H9 (cell line): ENCODE data around the gene DEFB110. TPM values are rescaled to one million over a fixed set of nuclear protein-coding genes. Genes with fewer than 3 reads are reported as not detected.

Source experiments
- DNase-seq: peaks from one replicate; pipeline ENCODE4 v3.0.0-alpha.2; 2017
- H2AFZ ChIP-seq: one replicate; pipeline ENCODE4 v1.6.1; 2013; ENCODE audit warnings: mild to moderate bottlenecking, low read length, control low read depth, moderate library complexity
- H2AK5ac ChIP-seq: 2 replicates; pipeline ENCODE4 v1.6.1; 2013; ENCODE audit warnings: low read length, control low read depth, mixed read lengths; ENCODE audit not compliant: insufficient read length
- H2BK120ac ChIP-seq: one replicate; pipeline ENCODE4 v1.6.1; 2013; ENCODE audit warnings: low read depth, mild to moderate bottlenecking, low read length, control low read depth, inconsistent platforms; ENCODE audit not compliant: poor library complexity, severe bottlenecking
- H2BK12ac ChIP-seq: 2 replicates; pipeline ENCODE4 v1.6.1; 2013; ENCODE audit warnings: low read length, control low read depth, mixed read lengths, low read depth; ENCODE audit not compliant: insufficient read length
- H2BK15ac ChIP-seq: 2 replicates; pipeline ENCODE4 v1.6.1; 2013; ENCODE audit warnings: low read depth, low read length, control low read depth
- H2BK20ac ChIP-seq: one replicate; pipeline ENCODE4 v1.6.1; 2013; ENCODE audit warnings: low read depth, mild to moderate bottlenecking, low read length, control low read depth, inconsistent platforms; ENCODE audit not compliant: poor library complexity, severe bottlenecking
- H2BK5ac ChIP-seq: 2 replicates; pipeline ENCODE4 v1.6.1; 2013; ENCODE audit warnings: low read length, control low read depth, mixed read lengths; ENCODE audit not compliant: insufficient read length
- H3K14ac ChIP-seq: 2 replicates; pipeline ENCODE4 v1.6.1; 2013; ENCODE audit warnings: low read length, control low read depth; ENCODE audit not compliant: insufficient read depth
- H3K18ac ChIP-seq: 2 replicates; pipeline ENCODE4 v1.6.1; 2013; ENCODE audit warnings: low read depth, mild to moderate bottlenecking, mixed read lengths, low read length, control low read depth; ENCODE audit not compliant: insufficient read length
- H3K23ac ChIP-seq: 2 replicates; pipeline ENCODE4 v1.6.1; 2013; ENCODE audit warnings: low read length, control low read depth, mixed read lengths, low read depth; ENCODE audit not compliant: insufficient read length
- H3K23me2 ChIP-seq: 2 replicates; pipeline ENCODE4 v1.6.1; 2013; ENCODE audit warnings: low read depth, mild to moderate bottlenecking, mixed read lengths, low read length, control low read depth; ENCODE audit not compliant: insufficient read length, poor library complexity, severe bottlenecking
- H3K27ac ChIP-seq: 2 replicates; pipeline ENCODE4 v1.5.1; 2013; ENCODE audit warnings: low read length, control low read depth, mixed read lengths, low read depth; ENCODE audit not compliant: insufficient read length
- H3K27me3 ChIP-seq: 2 replicates; pipeline ENCODE4 v1.6.1; 2013; ENCODE audit warnings: low read length, control low read depth, inconsistent platforms; ENCODE audit not compliant: insufficient read depth
- H3K4ac ChIP-seq: 2 replicates; pipeline ENCODE4 v1.6.1; 2013; ENCODE audit warnings: low read depth, mild to moderate bottlenecking, control low read depth, inconsistent platforms, low read length, moderate library complexity
- H3K4me1 ChIP-seq: 2 replicates; pipeline ENCODE4 v1.6.1; 2013; ENCODE audit warnings: low read length, control low read depth, inconsistent platforms; ENCODE audit not compliant: insufficient read depth
- H3K4me2 ChIP-seq: 2 replicates; pipeline ENCODE4 v1.6.1; 2013; ENCODE audit warnings: low read length, control low read depth, mixed read lengths; ENCODE audit not compliant: insufficient read length, insufficient read depth
- H3K56ac ChIP-seq: 2 replicates; pipeline ENCODE4 v1.6.1; 2013; ENCODE audit warnings: low read depth, mild to moderate bottlenecking, mixed read lengths, low read length, control low read depth; ENCODE audit not compliant: insufficient read length
- H3K79me1 ChIP-seq: 2 replicates; pipeline ENCODE4 v1.6.1; 2013; ENCODE audit warnings: low read depth, mild to moderate bottlenecking, moderate library complexity, low read length, control low read depth, inconsistent platforms; ENCODE audit not compliant: insufficient read depth, poor library complexity, severe bottlenecking
- H3K79me2 ChIP-seq: 2 replicates; pipeline ENCODE4 v1.6.1; 2013; ENCODE audit warnings: low read length, control low read depth, inconsistent platforms; ENCODE audit not compliant: insufficient read depth
- H3K9ac ChIP-seq: 2 replicates; pipeline ENCODE4 v1.6.1; 2013; ENCODE audit warnings: low read length, control low read depth, mixed read lengths; ENCODE audit not compliant: insufficient read length; ENCODE audit errors: extremely low read depth
- H3K9me3 ChIP-seq: one replicate; pipeline ENCODE4 v1.6.1; 2013; ENCODE audit warnings: low read depth, low read length, inconsistent platforms; ENCODE audit not compliant: control insufficient read depth
- H3T11ph ChIP-seq: one replicate; pipeline ENCODE4 v1.6.1; 2013; ENCODE audit warnings: mild to moderate bottlenecking, low read length, control low read depth, inconsistent platforms
- H4K20me1 ChIP-seq: one replicate; pipeline ENCODE4 v1.6.1; 2013; ENCODE audit not compliant: control insufficient read depth, insufficient read length, insufficient read depth
- H4K5ac ChIP-seq: 2 replicates; pipeline ENCODE4 v1.6.1; 2013; ENCODE audit warnings: low read depth, mild to moderate bottlenecking, mixed read lengths, low read length, control low read depth; ENCODE audit not compliant: insufficient read length
- H4K8ac ChIP-seq: replicated peaks from 2 replicates; pipeline ENCODE4 v1.6.1; 2013; ENCODE audit warnings: low read length, control low read depth, mixed read lengths, low read depth; ENCODE audit not compliant: insufficient read length
- H4K91ac ChIP-seq: 2 replicates; pipeline ENCODE4 v1.6.1; 2013; ENCODE audit warnings: low read depth, mild to moderate bottlenecking, moderate library complexity, mixed read lengths, low read length, control low read depth; ENCODE audit not compliant: insufficient read length
- H3K27ac Mint-ChIP-seq, 3 experiments: 2 replicates in 2 of 3; 3 replicates in 1 of 3; pipeline ENCODE4 v1.8.0; 2020 to 2021; ENCODE audit warnings: mixed read lengths in 3 of 3, mild to moderate bottlenecking in 1 of 3, moderate library complexity in 1 of 3
- H3K27me3 Mint-ChIP-seq: 2 replicates; pipeline ENCODE4 v1.8.0; 2021; ENCODE audit warnings: low read depth, mild to moderate bottlenecking, moderate library complexity, mixed read lengths
- H3K36me3 Mint-ChIP-seq, 3 experiments: 2 replicates in 2 of 3; 3 replicates in 1 of 3; pipeline ENCODE4 v1.8.0; 2020 to 2021; ENCODE audit warnings: low read depth in 3 of 3, mixed read lengths in 3 of 3; ENCODE audit not compliant: insufficient read depth in 1 of 3
- H3K4me1 Mint-ChIP-seq, 2 experiments: 2 replicates each; pipeline ENCODE4 v1.8.0; 2020; ENCODE audit warnings: mixed read lengths in 2 of 2
- H3K4me3 Mint-ChIP-seq, 2 experiments: 2 replicates in 1 of 2; 3 replicates in 1 of 2; pipeline ENCODE4 v1.8.0; 2020 to 2021; ENCODE audit warnings: mild to moderate bottlenecking in 2 of 2, mixed read lengths in 2 of 2, moderate library complexity in 1 of 2
- H3K9me3 Mint-ChIP-seq, 2 experiments: 2 replicates in 1 of 2; 3 replicates in 1 of 2; pipeline ENCODE4 v1.8.0; 2020; ENCODE audit warnings: mild to moderate bottlenecking in 2 of 2, mixed read lengths in 2 of 2, moderate library complexity in 1 of 2
- CTCF ChIP-seq: fragments of 200-600 bp; sonication (generic); conservative IDR thresholded peaks from 3 replicates; pipeline ENCODE4 v1.8.0; 2021; ENCODE audit warnings: antibody characterized with exemption, mild to moderate bottlenecking
- WGBS: extraction: QIAGEN DNeasy Blood & Tissue Kit; methylation state at CpG from one replicate; pipeline ENCODE4 v1.1.7; 2013; ENCODE audit warnings: missing lambda C conversion rate, low lambda C conversion rate, mixed read lengths; ENCODE audit not compliant: insufficient read length; ENCODE audit errors: extremely low coverage; 5-methylcytosine and 5-hydroxymethylcytosine counted together
- total RNA-seq: library from RNA; stranded (reverse); gene quantifications from 2 replicates; pipeline ENCODE4 v1.2.1, GENCODE V29; 2021

DEFB110 gene
- total RNA-seq, 1 experiment from 2014 or later: not detected

GRCh38 chr6:50030777-50031562 lies 9.2 kb upstream of the DEFB110 start:
- no peak overlapping the region for H4K8ac ChIP-seq
- peak overlapping the region in 1 of 2 experiments; percentile 50; a peak in 2 of 5 replicates for H3K4me3 Mint-ChIP-seq
- H3K27ac Mint-ChIP-seq: peak overlapping the region; percentile 51 to 95 (median 88); a peak in 5 of 7 replicates
- no peak overlapping the region for H2AK5ac ChIP-seq
- H3K4ac ChIP-seq: no peak overlapping the region
- no peak overlapping the region for H2BK12ac ChIP-seq
- H4K91ac ChIP-seq: no peak overlapping the region
- peaks cover 7 to 9% of the 10 kb centered on the region in 2 experiments for H3K4me1 Mint-ChIP-seq
- H2AFZ ChIP-seq: no peak overlapping the region
- no peaks in the 10 kb centered on the region for H3K23me2 ChIP-seq
- H3K4me2 ChIP-seq: peak overlapping the region; percentile 10
- H3T11ph ChIP-seq: no peak overlapping the region
- H2BK120ac ChIP-seq: no peak overlapping the region
- peak overlapping the region; percentile 6; the same call in 1 of the 2 replicates for H3K14ac ChIP-seq
- H2BK15ac ChIP-seq: no peak overlapping the region
- no peak overlapping the region for H3K56ac ChIP-seq
- peak; percentile 87 for DNase-seq
- H2BK5ac ChIP-seq: no peak overlapping the region
- no peaks in the 10 kb centered on the region for H3K9me3 ChIP-seq
- peak overlapping the region; percentile 19 for H3K18ac ChIP-seq
- no peak overlapping the region for H2BK20ac ChIP-seq
- no peaks in the 10 kb centered on the region for H3K27me3 ChIP-seq
- no peaks in the 10 kb centered on the region for H3K79me1 ChIP-seq
- no peak overlapping the region for H3K27ac ChIP-seq
- H3K27me3 Mint-ChIP-seq: peaks cover 1% of the 10 kb centered on the region; the same call in 1 of the 2 replicates
- no CpG with 5 or more reads among the region's 18 CpGs for WGBS
- no peak overlapping the region for H3K23ac ChIP-seq
- H4K5ac ChIP-seq: no peak overlapping the region
- no peak overlapping the region for H3K9ac ChIP-seq
- H3K4me1 ChIP-seq: no peaks in the 10 kb centered on the region; the same call in 1 of the 2 replicates
- H4K20me1 ChIP-seq: no peaks in the 10 kb centered on the region
- TF ChIP-seq CTCF: peak; percentile 75
- 0 out of 5 replicates have a peak, but pooled peaks cover 0 to 2% of the 10 kb centered on the region in 2 experiments for H3K9me3 Mint-ChIP-seq
- peaks cover 0 to 3% (median 0%) of the 10 kb centered on the region in 3 experiments; a peak in 1 of 7 replicates for H3K36me3 Mint-ChIP-seq
- H3K79me2 ChIP-seq: no peaks in the 10 kb centered on the region; the same call in 1 of the 2 replicates
